ENCODE measurements around the gene CCL8.
A peak's percentile ranks its signal among the peaks of the same experiment; 100 is the strongest.

CCL8 gene

GRCh38 chr17:34356194-34356593 lies 37.0 kb downstream of the CCL8 start, which contains the start of gene CCL13:
Gene CCL13 (plus strand): TSS chr17:34356480. CDS start chr17:34356527, 47 bp downstream.
- DNase-seq (ENCODE audit: low spot score) = no peak
- TF ChIP-seq CTCF (IDR thresholded peaks at IDR 0.05) = no peak
- Histone ChIP-seq H3K27ac (peak within 1 kb of the TSS in 1 of 2 donors; percentile 13), H3K4me3 (no peak within 1 kb of the TSS)

- no peak for DNase-seq (ENCODE audit: low spot score)
- Histone ChIP-seq H3K27ac (no peak overlapping the region), H3K4me3 (no peak overlapping the region)
- TF ChIP-seq CTCF (IDR thresholded peaks at IDR 0.05) = no peak
Observed at GRCh38 chr17:34357398-34357797, 38.2 kb downstream of the CCL8 start.

DNA sequence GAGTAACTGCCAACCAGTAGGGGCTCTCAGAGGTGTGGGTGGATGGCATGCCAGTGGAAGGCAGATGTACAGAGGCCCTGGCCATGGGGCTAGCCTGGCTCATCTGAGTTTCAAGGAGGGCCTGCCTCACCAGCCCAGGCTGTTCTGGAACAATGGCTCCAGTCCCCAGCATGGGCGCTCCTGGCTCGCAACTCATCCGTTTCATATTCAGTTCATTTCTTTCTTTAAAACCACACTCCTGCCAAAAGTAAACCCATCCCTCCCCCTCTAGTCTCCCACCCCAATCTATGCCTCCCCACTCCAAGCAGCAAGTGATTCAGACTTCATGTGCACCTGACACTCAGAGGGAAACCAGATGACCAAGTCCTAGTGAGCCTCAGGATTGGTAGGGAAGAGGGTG lies 39.4 kb downstream of the CCL8 start:
- no peak for TF ChIP-seq CTCF (IDR thresholded peaks at IDR 0.05)
- Histone ChIP-seq H3K4me3 (no peak overlapping the region), H3K27ac (no peak overlapping the region)
- no peak for DNase-seq (ENCODE audit: low spot score)

DNA sequence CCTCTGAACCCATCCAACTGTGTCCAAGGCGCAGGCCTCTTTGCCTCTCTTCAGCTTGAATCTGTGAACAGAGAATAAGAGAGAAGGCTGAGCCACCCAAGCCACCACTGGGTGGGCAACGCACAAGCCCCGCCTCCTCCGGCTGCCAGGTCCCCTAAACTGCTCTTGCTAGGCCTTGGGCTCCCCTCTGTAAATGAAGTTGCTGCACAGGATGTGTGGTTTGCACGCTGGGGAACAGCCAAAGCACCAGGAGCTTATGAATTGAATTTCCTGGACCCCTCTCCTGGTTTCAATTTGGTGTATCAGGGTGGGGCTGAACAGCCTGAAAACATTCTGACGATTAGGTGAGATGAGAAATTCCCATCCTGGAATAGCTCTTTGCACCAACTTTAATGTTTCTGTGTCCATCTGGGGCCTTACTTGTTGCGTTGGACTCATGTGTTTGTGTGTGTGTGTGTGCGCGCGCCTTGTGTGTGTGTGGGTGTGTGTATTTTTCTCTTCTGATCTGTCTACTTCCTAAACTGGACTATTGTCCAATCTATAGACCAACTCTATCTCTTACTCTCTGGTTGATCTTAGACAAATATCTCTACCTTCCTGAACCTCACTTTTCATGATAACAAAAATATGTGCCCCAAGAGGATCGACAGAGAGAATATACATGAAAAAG lies 41.5 kb downstream of the CCL8 start:
- Histone ChIP-seq H3K4me3 (no peak overlapping the region), H3K27ac (no peak overlapping the region)
- no peak for TF ChIP-seq CTCF (IDR thresholded peaks at IDR 0.05)
- no peak for DNase-seq (ENCODE audit: low spot score)

- peak; percentile 91 for DNase-seq (ENCODE audit: low spot score)
- peak; percentile 99 for TF ChIP-seq CTCF (IDR thresholded peaks at IDR 0.05)
- no peak overlapping the region for H3K27ac ChIP-seq
- no peak overlapping the region for H3K4me3 ChIP-seq
Observed at GRCh38 chr17:34361478-34362061, 42.3 kb downstream of the CCL8 start.

GRCh38 chr17:34363183-34363661 lies 44.0 kb downstream of the CCL8 start, which contains the start of gene CCL1:
Gene CCL1 (minus strand): TSS chr17:34363233. CDS start chr17:34363161, 72 bp downstream.
- Histone ChIP-seq H3K27ac (no peak within 1 kb of the TSS), H3K4me3 (no peak within 1 kb of the TSS)
- DNase-seq (ENCODE audit: low spot score) = no peak
- TF ChIP-seq CTCF (IDR thresholded peaks at IDR 0.05) = no peak

DNA sequence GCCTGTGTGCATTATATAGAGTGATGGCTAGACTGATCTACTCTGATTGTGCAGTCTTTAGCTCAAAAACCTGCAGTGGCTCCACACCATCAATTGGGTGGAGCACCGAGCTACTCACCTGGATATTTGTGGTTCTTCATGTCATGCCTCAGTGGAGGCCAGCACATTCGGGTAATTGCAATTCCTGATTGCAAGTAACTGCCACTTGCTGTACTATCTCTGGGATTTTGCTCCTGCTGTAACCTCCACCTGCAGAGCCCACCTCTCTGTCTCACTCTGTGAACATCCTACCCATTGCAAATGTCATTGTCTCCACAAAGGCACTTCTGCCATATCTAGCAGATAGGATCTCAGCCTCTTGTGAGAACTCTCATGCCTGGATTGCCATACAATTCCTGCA lies 45.5 kb downstream of the CCL8 start:
- DNase-seq (ENCODE audit: low spot score) = no peak
- H3K4me3 ChIP-seq = no peak overlapping the region
- TF ChIP-seq CTCF (IDR thresholded peaks at IDR 0.05) = no peak
- H3K27ac ChIP-seq = no peak overlapping the region
